ENCODE data around the gene IRGQ. TPM values are rescaled to one million over a fixed set of nuclear protein-coding genes. Genes with fewer than 3 reads are reported as not detected.

IRGQ gene
- polyA plus RNA-seq, 3 donors = 2.5 to 4.3 (median 3.4) TPM

- no peak overlapping the region for H3K27ac ChIP-seq (ENCODE audit: low read depth, low read length)
Observed at GRCh38 chr19:43534816-43535761, 60.8 kb downstream of the IRGQ start.

More at GRCh38 chr19:43534816-43535761, 60.8 kb downstream of the IRGQ start:
- 43 to 73% (median 71%) methylated on average over 51 to 62 of the region's 62 CpGs for WGBS, 3 donors

Other genes with a start within 250 kb of the IRGQ start
- gene CD177, start 242.4 kb downstream of the IRGQ start, polyA plus RNA-seq = 10 to 100 TPM in 1 of 3 donors, 1 to 10 TPM in 1, under 1 TPM in 1; 0.14 to 13.0 (median 7.3) TPM
- gene TEX101, start 181.2 kb downstream of the IRGQ start, polyA plus RNA-seq = under 1 TPM in 1 of 3 donors, not detected in 2; 0.06 TPM
- 1 to 10 TPM in 2 of 3 donors, under 1 TPM in 1; 0.67 to 7.3 (median 1.0) TPM for gene LYPD3, start 130.5 kb downstream of the IRGQ start, polyA plus RNA-seq
- 1 to 10 TPM; 4.6 to 9.7 (median 9.6) TPM for gene PHLDB3, start 91.4 kb downstream of the IRGQ start, polyA plus RNA-seq
- gene ETHE1, start 68.9 kb downstream of the IRGQ start, polyA plus RNA-seq = 10 to 100 TPM; 43.0 to 60.7 (median 50.5) TPM
- gene ZNF575, start 62.9 kb downstream of the IRGQ start, polyA plus RNA-seq = 1 to 10 TPM in 1 of 3 donors, under 1 TPM in 2; 0.53 to 1.8 (median 0.95) TPM
- 10 to 100 TPM; 13.6 to 18.6 (median 14.2) TPM for gene XRCC1, start 20.6 kb downstream of the IRGQ start, polyA plus RNA-seq
- 10 to 100 TPM in 1 of 3 donors, 1 to 10 TPM in 2; 2.7 to 22.4 (median 9.6) TPM for gene PINLYP, start 20.3 kb downstream of the IRGQ start, polyA plus RNA-seq
- gene ZNF576, start 461 bp upstream of the IRGQ start, polyA plus RNA-seq = 10 to 100 TPM; 10.4 to 15.4 (median 12.3) TPM
- under 1 TPM; 0.20 to 0.79 (median 0.22) TPM for gene SRRM5, start 16.0 kb upstream of the IRGQ start, polyA plus RNA-seq
- gene ZNF428, start 23.5 kb upstream of the IRGQ start, polyA plus RNA-seq = 10 to 100 TPM; 19.9 to 28.6 (median 25.5) TPM
- gene CADM4, start 43.7 kb upstream of the IRGQ start, polyA plus RNA-seq = 1 to 10 TPM; 1.9 to 7.1 (median 4.2) TPM
- gene PLAUR, start 74.0 kb upstream of the IRGQ start, polyA plus RNA-seq = 10 to 100 TPM in 2 of 3 donors, 1 to 10 TPM in 1; 5.0 to 88.4 (median 35.5) TPM
- gene IRGC, start 119.9 kb upstream of the IRGQ start, polyA plus RNA-seq = not detected
- 10 to 100 TPM in 2 of 3 donors, 1 to 10 TPM in 1; 6.9 to 16.0 (median 10.5) TPM for gene SMG9, start 158.8 kb upstream of the IRGQ start, polyA plus RNA-seq
- 1 to 10 TPM in 2 of 3 donors, under 1 TPM in 1; 0.55 to 3.4 (median 2.4) TPM for gene KCNN4, start 184.8 kb upstream of the IRGQ start, polyA plus RNA-seq
- gene LYPD5, start 206.3 kb upstream of the IRGQ start, polyA plus RNA-seq = 1 to 10 TPM in 1 of 3 donors, under 1 TPM in 2; 0.09 to 1.9 (median 0.22) TPM
- gene ZNF283, start 231.2 kb upstream of the IRGQ start, polyA plus RNA-seq = 1 to 10 TPM; 1.3 to 2.2 (median 1.6) TPM